LNCaP clone FGC (cell line): ENCODE measurements around the gene NFIC.

Experiments
- DNase-seq: peaks from one replicate; pipeline ENCODE4 v3.0.0-alpha.2; 2011; ENCODE audit warnings: low read depth
- H3K4me3 ChIP-seq: 2 replicates; pipeline ENCODE4 v1.5.1; 2011; ENCODE audit warnings: mild to moderate bottlenecking, low read depth, low read length, control low read depth
- TF ChIP-seq, protein P1 (sequence below): IDR thresholded peaks from 2 replicates; pipeline ENCODE4 v1.5.1; 2012; ENCODE audit warnings: mild to moderate bottlenecking; ENCODE audit not compliant: control insufficient read depth, insufficient read depth; ENCODE audit errors: extremely low read depth

Gene NFIC

DNA sequence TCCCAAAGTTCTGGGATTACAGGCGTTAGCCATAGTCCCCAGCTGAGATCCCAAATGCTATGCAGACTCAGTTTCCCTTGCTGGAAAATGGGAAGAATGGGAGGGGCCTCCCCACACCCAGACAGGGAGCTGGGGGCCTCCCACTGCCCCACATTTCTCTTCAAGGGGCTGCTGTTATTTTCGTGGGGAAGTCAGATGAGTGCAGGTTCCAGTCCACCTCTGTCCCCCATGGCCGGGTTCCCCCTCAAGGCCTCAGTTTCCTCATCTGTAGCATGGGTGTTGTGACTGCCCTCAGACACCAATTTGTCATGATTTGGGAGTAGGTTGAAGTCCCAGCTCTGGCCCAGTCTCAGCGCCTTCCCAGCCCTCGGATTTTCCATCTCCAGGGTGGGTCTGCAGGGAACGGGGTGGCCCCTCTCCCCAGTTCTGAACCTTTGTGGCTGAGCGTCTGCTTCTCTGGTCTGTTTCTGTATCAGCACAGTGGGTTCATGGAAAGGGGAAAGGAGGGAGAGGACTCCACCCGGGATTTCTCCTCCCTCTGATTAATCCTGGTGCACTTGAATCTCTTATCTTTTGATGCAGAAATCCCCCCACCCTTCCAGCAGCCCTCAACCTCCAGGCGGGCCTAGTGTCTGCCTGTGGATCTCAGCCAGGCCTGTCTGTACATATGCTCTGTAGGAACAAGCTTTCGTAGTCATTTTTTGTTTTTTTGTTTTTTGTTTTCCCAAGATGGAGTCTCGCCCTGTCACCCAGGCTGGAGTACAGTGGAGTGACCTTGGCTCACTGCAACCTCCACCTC, 12.2 kb downstream of the NFIC start:
- no peak for DNase-seq
- TF ChIP-seq, protein P1, sequence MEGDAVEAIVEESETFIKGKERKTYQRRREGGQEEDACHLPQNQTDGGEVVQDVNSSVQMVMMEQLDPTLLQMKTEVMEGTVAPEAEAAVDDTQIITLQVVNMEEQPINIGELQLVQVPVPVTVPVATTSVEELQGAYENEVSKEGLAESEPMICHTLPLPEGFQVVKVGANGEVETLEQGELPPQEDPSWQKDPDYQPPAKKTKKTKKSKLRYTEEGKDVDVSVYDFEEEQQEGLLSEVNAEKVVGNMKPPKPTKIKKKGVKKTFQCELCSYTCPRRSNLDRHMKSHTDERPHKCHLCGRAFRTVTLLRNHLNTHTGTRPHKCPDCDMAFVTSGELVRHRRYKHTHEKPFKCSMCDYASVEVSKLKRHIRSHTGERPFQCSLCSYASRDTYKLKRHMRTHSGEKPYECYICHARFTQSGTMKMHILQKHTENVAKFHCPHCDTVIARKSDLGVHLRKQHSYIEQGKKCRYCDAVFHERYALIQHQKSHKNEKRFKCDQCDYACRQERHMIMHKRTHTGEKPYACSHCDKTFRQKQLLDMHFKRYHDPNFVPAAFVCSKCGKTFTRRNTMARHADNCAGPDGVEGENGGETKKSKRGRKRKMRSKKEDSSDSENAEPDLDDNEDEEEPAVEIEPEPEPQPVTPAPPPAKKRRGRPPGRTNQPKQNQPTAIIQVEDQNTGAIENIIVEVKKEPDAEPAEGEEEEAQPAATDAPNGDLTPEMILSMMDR = no peak
- no peak overlapping the region for H3K4me3 ChIP-seq

DNA sequence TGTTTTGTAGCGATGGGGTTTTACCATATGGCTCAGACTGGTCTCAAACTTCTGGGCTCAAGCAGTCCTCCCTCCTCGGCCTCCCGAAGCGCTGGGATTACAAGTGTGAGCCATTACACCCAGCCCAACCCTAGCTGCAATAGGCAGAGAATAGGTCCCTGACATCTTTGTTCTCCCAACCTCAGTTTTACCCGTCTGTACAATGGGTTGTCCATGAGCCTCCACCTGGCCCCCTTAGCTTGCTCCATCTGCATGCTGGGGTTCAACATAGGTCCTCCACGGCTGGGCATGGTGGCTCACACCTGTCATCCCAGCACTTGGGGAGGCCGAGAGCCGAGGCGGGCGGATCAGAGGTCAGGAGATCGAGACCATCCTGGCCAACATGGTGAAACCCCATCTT, 14.4 kb downstream of the NFIC start:
- TF ChIP-seq, protein P1 = no peak
- H3K4me3 ChIP-seq = no peak overlapping the region
- no peak for DNase-seq

DNA sequence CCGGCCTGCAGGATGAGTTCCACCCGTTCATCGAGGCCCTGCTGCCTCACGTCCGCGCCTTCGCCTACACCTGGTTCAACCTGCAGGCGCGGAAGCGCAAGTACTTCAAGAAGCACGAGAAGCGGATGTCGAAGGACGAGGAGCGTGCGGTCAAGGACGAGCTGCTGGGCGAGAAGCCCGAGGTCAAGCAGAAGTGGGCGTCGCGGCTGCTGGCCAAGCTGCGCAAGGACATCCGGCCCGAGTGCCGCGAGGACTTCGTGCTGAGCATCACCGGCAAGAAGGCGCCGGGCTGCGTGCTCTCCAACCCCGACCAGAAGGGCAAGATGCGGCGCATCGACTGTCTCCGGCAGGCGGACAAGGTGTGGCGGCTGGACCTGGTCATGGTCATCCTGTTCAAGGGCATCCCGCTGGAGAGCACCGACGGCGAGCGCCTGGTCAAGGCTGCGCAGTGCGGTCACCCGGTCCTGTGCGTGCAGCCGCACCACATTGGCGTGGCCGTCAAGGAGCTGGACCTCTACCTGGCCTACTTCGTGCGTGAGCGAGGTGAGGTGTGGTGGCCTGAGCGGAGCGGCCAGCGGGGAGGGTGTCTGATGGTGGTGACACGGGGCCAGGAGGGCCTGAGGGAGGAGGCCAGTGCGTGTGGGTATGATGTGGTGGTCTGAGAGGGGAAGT, 15.5 kb downstream of the NFIC start:
- DNase-seq = no peak
- TF ChIP-seq, protein P1 = no peak

DNA sequence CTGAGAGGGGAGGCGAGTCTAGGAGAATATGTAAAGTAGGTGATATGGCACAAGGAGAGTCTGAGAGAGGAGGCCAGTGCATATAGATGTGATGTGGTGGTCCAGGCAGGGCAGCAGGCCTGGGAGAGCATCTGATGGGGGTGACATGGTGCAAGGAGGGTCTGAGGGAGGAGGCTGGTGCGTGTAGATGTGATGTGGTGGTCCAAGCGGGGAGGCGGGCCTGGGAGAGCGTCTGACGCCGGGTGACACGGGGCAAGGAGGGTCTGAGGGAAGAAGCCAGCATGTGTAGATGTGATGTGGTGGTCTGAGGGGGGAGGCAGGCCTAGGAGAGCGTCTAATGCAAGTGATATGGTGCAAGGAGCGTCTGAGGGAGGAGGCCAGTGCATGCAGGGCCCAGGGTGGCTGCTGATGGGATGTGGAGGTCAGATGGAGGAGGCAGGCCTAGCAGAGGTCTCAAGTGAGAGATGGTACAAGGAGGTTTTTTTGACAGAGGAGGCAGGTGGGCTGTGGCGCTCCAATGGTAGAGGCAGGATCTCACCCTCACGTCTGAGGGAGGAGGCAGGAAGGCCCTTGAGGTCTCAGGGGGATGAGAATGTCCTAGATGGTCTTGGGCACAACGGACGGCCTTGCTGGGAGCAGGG, 16.2 kb downstream of the NFIC start:
- TF ChIP-seq, protein P1 = no peak
- no peak overlapping the region for H3K4me3 ChIP-seq
- DNase-seq = no peak

More for the DNA sequence above, 15.5 kb downstream of the NFIC start:
- no peak overlapping the region for H3K4me3 ChIP-seq

DNA sequence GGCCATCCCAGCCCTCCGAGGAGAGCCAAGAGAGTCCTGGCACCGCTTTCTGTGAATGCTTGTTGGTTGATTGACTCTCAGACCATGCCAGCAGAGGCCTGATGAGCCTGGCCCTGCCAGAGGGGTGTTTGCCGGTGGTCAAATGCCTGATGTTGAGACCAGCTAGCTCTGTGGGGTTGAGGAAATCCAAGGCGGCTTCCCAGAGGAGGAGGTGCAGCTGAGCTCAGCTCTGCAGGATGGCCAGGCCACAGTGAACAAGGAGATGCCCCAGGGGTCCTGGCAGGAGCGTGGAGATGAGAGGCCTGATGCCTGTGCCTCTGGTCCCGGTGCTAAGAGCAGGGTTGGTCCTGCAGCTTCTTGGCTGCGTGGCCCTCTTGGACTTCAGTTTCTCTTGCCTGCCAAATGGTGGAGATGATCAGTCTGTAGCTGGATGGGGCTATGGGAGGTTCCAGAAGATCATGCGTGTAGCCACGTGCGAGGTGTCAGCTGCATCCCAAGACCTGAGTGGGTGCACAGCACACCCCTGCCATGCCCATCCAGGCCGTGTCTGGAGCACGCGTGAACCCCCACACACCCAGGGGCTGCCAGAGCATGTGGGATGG, 16.8 kb downstream of the NFIC start:
- TF ChIP-seq, protein P1 = no peak
- no peak overlapping the region for H3K4me3 ChIP-seq
- DNase-seq = no peak

GRCh38 chr19:3386447-3387234, 20.3 kb downstream of the NFIC start:
- TF ChIP-seq, protein P1 = no peak
- no peak for DNase-seq
- no peak overlapping the region for H3K4me3 ChIP-seq
